Hematopoietic multipotent progenitor cell treated with erythropoietin and hydrocortisone succinate and interleukin-3 and kit ligand, for 6 days (in vitro differentiated cells): ENCODE measurements around the gene ARRDC1.

ENCODE experiments used
- DNase-seq: peaks from one replicate; pipeline ENCODE4 v3.0.0-alpha.2; 2015

The ARRDC1 gene

GRCh38 chr9:137640862-137641261 lies 35.4 kb downstream of the ARRDC1 start:
- DNase-seq: no peak

- DNase-seq: no peak
Observed at GRCh38 chr9:137642118-137642601, 36.7 kb downstream of the ARRDC1 start.

GRCh38 chr9:137642892-137643291 lies 37.4 kb downstream of the ARRDC1 start:
- DNase-seq: no peak

- no peak for DNase-seq
Observed at GRCh38 chr9:137643921-137644320, 38.4 kb downstream of the ARRDC1 start.

- no peak for DNase-seq
Observed at GRCh38 chr9:137645211-137645610, 39.7 kb downstream of the ARRDC1 start.

- no peak for DNase-seq
Observed at GRCh38 chr9:137646341-137646740, 40.9 kb downstream of the ARRDC1 start.

- peak; percentile 53 for DNase-seq
Observed at GRCh38 chr9:137647096-137647714, 41.7 kb downstream of the ARRDC1 start.

- DNase-seq: no peak
Observed at GRCh38 chr9:137648396-137648795, 42.9 kb downstream of the ARRDC1 start.

- DNase-seq: no peak
Observed at GRCh38 chr9:137649553-137649952, 44.1 kb downstream of the ARRDC1 start.

GRCh38 chr9:137650259-137650658 lies 44.8 kb downstream of the ARRDC1 start:
- DNase-seq: no peak

GRCh38 chr9:137650779-137651178 lies 45.3 kb downstream of the ARRDC1 start:
- DNase-seq: no peak

GRCh38 chr9:137656416-137656815 lies 50.9 kb downstream of the ARRDC1 start:
- no peak for DNase-seq

GRCh38 chr9:137657606-137658005 lies 52.1 kb downstream of the ARRDC1 start:
- DNase-seq: no peak

- no peak for DNase-seq
Observed at GRCh38 chr9:137658781-137659180, 53.3 kb downstream of the ARRDC1 start.

- DNase-seq: no peak
Observed at GRCh38 chr9:137660144-137660543, 54.7 kb downstream of the ARRDC1 start.

GRCh38 chr9:137663584-137663983 lies 58.1 kb downstream of the ARRDC1 start:
- DNase-seq: no peak

GRCh38 chr9:137664676-137665075 lies 59.2 kb downstream of the ARRDC1 start:
- no peak for DNase-seq
